ENCODE measurements around the gene NFX1.
A peak's percentile ranks its signal among the peaks of the same experiment; 100 is the strongest.
"Not testable (repeated sequence)": the region's sequence is repeated elsewhere in the genome, so short reads cannot be mapped to it uniquely, and the experiment has no call there.

Gene NFX1

DNA sequence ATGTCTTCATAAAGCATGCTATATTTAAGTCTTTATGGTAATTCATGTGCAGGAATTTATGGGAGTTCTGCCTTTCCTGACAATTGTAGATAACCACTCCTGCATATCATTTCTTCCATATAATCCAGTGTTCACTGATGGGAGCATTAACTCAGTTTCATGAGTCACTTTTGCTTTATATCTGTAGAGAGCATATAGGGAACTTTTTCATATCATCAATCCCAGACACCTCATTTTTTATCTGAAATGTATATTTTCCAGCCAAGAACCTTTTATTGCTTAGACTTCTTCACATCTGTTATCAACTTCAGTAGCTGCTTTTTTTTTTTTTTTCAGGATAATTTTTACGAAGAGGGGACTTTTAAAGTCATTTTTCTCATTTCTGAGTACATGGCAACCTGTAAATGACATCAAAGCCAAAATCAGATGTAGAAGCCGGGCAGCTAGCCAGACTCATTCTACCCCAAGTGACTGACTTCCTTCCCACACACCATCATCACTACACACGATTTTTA, 41.1 kb downstream of the NFX1 start:
- H3K36me3 Mint-ChIP-seq (ENCODE audit: insufficient read depth): peaks cover 63% of the 10 kb centered on the region
- no peaks in the 10 kb centered on the region for H3K9me3 Mint-ChIP-seq
- H3K4me3 Mint-ChIP-seq: no peak overlapping the region
- no peak for ATAC-seq (replicated peaks)
- H3K27ac Mint-ChIP-seq: peak overlapping the region in 1 of 2 donors; percentile 6
- no peak for DNase-seq
- no peaks in the 10 kb centered on the region for H3K4me1 Mint-ChIP-seq (ENCODE audit: low read depth in 2 of 2)
- no peaks in the 10 kb centered on the region for H3K27me3 Mint-ChIP-seq

DNA sequence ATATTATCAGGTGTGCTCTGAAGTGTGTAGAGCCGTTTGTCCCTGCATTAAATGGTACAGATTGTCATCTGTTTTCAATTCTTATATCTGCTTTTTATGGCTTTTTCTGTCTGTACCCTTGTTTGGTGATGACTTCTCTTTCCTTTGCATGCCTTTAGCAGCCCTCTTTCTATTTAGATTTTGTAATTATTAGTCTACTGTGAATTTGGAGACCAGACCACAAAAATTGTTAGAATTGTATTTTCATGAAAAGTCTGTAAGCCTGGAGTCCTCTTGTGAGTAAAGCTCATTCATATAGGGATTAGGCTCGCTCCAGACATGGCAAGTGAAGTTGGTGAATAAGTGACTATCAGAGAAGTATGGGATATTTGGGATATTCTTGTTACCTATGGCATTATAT, 41.7 kb downstream of the NFX1 start:
- H3K36me3 Mint-ChIP-seq (ENCODE audit: insufficient read depth): peaks cover 63% of the 10 kb centered on the region
- H3K4me1 Mint-ChIP-seq (ENCODE audit: low read depth in 2 of 2): no peaks in the 10 kb centered on the region
- no peaks in the 10 kb centered on the region for H3K27me3 Mint-ChIP-seq
- peak overlapping the region in 1 of 2 donors; percentile 6 for H3K27ac Mint-ChIP-seq
- no peak overlapping the region for H3K4me3 Mint-ChIP-seq
- DNase-seq (no peak), ATAC-seq (replicated peaks) (no peak)
- H3K9me3 Mint-ChIP-seq: no peaks in the 10 kb centered on the region

- not testable (repeated sequence) for H3K27ac Mint-ChIP-seq; H3K27me3 Mint-ChIP-seq; H3K4me1 Mint-ChIP-seq (ENCODE audit: low read depth in 2 of 2); H3K4me3 Mint-ChIP-seq; ATAC-seq (replicated peaks); H3K9me3 Mint-ChIP-seq; DNase-seq
- peaks cover 62% of the 10 kb centered on the region for H3K36me3 Mint-ChIP-seq (ENCODE audit: insufficient read depth)
Observed at GRCh38 chr9:33332956-33333355, 42.6 kb downstream of the NFX1 start.

DNA sequence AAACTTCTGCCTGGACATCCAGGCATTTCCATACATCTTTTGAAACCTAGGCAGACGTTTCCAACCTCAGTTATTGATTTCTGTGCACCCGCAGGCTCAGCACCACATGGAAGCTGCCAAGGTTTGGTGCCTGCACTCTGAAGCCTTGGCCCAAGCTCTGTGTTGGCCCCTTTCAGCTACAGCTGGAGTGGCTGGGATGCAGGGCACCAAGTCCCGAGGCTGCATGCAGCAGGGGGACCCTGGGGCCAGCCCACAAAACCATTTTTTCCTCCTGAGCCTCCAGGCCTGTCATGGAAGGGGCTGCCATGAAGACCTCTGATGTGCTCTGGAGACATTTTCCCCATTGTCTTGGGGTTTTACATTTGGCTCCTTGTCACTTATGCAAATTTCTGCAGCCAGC, 49.9 kb downstream of the NFX1 start:
- peak overlapping the region; percentile 14 to 49 for H3K4me3 Mint-ChIP-seq
- DNase-seq (no peak), ATAC-seq (replicated peaks) (no peak)
- H3K4me1 Mint-ChIP-seq (ENCODE audit: low read depth in 2 of 2): peaks cover 15 to 17% of the 10 kb centered on the region in 2 donors
- no peaks in the 10 kb centered on the region for H3K27me3 Mint-ChIP-seq
- H3K27ac Mint-ChIP-seq: peak overlapping the region; percentile 57 to 61
- peaks cover 77% of the 10 kb centered on the region for H3K36me3 Mint-ChIP-seq (ENCODE audit: insufficient read depth)
- H3K9me3 Mint-ChIP-seq: peaks cover 0 to 2% of the 10 kb centered on the region in 2 donors

DNA sequence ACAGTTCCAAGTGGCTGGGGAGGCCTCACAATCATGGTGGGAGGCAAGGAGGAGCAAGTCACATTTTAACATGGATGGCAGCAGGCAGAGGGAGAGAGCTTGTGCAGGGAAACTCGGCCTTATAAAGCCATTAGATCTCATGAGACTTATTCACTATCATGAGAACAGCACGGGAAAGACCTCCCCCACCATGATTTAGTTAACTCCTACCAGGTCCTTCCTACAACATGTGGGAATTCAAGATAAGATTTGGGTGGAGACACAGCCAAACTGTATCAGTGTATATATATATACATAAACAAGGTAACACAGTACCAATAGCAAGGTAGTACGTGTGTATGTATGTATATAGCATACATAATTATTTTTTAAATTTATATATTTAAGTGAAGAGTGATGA, 50.9 kb downstream of the NFX1 start:
- DNase-seq (no peak), ATAC-seq (replicated peaks) (no peak)
- Mint-ChIP-seq H3K4me1 (ENCODE audit: low read depth in 2 of 2) (peaks cover 15 to 17% of the 10 kb centered on the region in 2 donors), H3K9me3 (peaks cover 0 to 2% of the 10 kb centered on the region in 2 donors), H3K36me3 (ENCODE audit: insufficient read depth) (peaks cover 81% of the 10 kb centered on the region), H3K4me3 (no peak overlapping the region), H3K27ac (peak overlapping the region in 1 of 2 donors; percentile 57), H3K27me3 (no peaks in the 10 kb centered on the region)

DNA sequence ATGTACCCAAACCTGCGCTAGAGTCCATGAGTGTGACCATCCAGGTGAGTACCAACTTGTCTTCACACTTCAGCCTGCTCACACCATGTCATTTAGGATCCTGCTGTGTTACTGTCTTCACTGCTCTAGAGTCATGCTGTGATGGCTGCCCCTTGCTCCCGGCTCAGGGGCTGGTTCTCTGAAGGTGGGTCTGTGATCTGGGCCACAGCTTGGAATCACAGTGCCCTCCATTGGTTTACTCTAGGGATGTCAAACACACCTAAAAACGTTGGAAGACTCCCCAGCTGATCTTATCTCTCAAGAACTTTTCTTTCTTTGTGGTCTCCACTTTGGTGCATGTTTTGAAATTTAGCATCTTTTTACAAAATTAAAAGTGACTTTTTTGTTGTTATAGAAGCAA, 53.8 kb downstream of the NFX1 start:
- H3K27me3 Mint-ChIP-seq: no peaks in the 10 kb centered on the region
- peaks cover 84% of the 10 kb centered on the region for H3K36me3 Mint-ChIP-seq (ENCODE audit: insufficient read depth)
- no peak for ATAC-seq (replicated peaks)
- no peak overlapping the region for H3K4me3 Mint-ChIP-seq
- no peaks in the 10 kb centered on the region for H3K9me3 Mint-ChIP-seq
- no peak for DNase-seq
- H3K4me1 Mint-ChIP-seq (ENCODE audit: low read depth in 2 of 2): peaks cover 11 to 15% of the 10 kb centered on the region in 2 donors
- H3K27ac Mint-ChIP-seq: no peak overlapping the region

- Mint-ChIP-seq H3K27me3 (no peaks in the 10 kb centered on the region), H3K4me1 (ENCODE audit: low read depth in 2 of 2) (no peaks in the 10 kb centered on the region), H3K27ac (peak overlapping the region in 1 of 2 donors; percentile 67), H3K36me3 (ENCODE audit: insufficient read depth) (peaks cover 63% of the 10 kb centered on the region), H3K4me3 (no peak overlapping the region), H3K9me3 (no peaks in the 10 kb centered on the region)
- DNase-seq (no peak), ATAC-seq (replicated peaks) (no peak)
Observed at GRCh38 chr9:33346564-33346963, 56.2 kb downstream of the NFX1 start.

GRCh38 chr9:33348998-33349397, 58.7 kb downstream of the NFX1 start:
- no peak for DNase-seq
- Mint-ChIP-seq H3K4me1 (ENCODE audit: low read depth in 2 of 2) (no peaks in the 10 kb centered on the region), H3K9me3 (no peaks in the 10 kb centered on the region), H3K27me3 (no peaks in the 10 kb centered on the region), H3K27ac (no peak overlapping the region), H3K36me3 (ENCODE audit: insufficient read depth) (peaks cover 48% of the 10 kb centered on the region), H3K4me3 (no peak overlapping the region)
- ATAC-seq (replicated peaks): no peak

GRCh38 chr9:33349743-33350142, 59.4 kb downstream of the NFX1 start:
- no peak for DNase-seq
- peaks cover 40% of the 10 kb centered on the region for H3K36me3 Mint-ChIP-seq (ENCODE audit: insufficient read depth)
- no peaks in the 10 kb centered on the region for H3K9me3 Mint-ChIP-seq
- no peak overlapping the region for H3K4me3 Mint-ChIP-seq
- peaks cover 0 to 4% of the 10 kb centered on the region in 2 donors for H3K4me1 Mint-ChIP-seq (ENCODE audit: low read depth in 2 of 2)
- H3K27me3 Mint-ChIP-seq: no peaks in the 10 kb centered on the region
- ATAC-seq (replicated peaks): no peak
- H3K27ac Mint-ChIP-seq: no peak overlapping the region

- ATAC-seq (replicated peaks) (no peak), DNase-seq (no peak)
- H3K36me3 Mint-ChIP-seq (ENCODE audit: insufficient read depth): peaks cover 35% of the 10 kb centered on the region
- no peak overlapping the region for H3K4me3 Mint-ChIP-seq
- peak overlapping the region in 1 of 2 donors; percentile 49 for H3K27ac Mint-ChIP-seq
- H3K27me3 Mint-ChIP-seq: no peaks in the 10 kb centered on the region
- H3K9me3 Mint-ChIP-seq: no peaks in the 10 kb centered on the region
- peaks cover 0 to 4% of the 10 kb centered on the region in 2 donors for H3K4me1 Mint-ChIP-seq (ENCODE audit: low read depth in 2 of 2)
Observed at GRCh38 chr9:33350310-33350709, 60.0 kb downstream of the NFX1 start.

DNA sequence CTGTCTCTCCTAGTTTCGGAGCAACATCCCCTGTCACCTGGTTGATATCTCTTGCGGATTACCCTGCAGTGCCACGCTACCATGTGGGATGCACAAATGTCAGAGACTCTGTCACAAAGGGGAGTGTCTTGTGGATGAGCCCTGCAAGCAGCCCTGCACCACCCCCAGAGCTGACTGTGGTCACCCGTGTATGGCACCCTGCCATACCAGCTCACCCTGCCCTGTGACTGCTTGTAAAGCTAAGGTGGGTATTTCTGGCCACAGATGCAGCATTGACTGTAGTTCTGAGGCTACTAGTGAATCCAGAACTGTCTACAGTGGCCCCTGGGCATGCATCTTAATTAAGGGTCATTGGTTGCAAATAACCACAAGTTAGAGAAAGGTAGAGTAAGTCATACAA, 61.2 kb downstream of the NFX1 start:
- Mint-ChIP-seq H3K36me3 (ENCODE audit: insufficient read depth) (peaks cover 34% of the 10 kb centered on the region), H3K9me3 (no peaks in the 10 kb centered on the region), H3K4me1 (ENCODE audit: low read depth in 2 of 2) (peaks cover 0 to 4% of the 10 kb centered on the region in 2 donors), H3K27me3 (no peaks in the 10 kb centered on the region), H3K4me3 (no peak overlapping the region), H3K27ac (peak overlapping the region in 1 of 2 donors; percentile 39)
- DNase-seq: no peak
- ATAC-seq (replicated peaks): no peak

DNA sequence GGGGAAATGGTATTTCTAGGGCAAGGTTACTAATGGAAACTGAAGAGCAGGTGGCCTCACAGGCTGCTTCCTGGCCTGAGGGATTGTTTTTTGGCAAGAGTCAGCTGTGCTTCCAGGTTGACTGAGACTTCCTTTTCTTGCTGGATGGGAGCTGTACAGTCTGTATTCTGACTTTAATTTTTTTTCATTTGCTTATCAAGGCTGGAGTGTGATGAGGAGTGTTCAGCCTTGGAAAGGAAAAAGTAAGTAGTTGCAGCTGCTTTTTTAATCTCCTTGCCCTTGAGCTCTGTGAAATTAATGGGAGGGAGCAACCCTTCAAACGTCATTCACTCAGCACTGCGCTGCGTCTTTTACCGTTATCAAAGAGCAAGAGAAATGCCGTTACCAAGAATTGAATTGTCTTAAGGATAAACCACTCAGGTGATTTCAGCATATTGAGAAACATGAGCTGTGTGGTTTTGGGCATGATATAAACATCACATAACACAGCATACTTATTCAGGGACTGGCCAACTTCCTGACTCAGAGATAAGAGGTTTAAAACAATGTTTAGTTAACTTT, 64.4 kb downstream of the NFX1 start:
- H3K9me3 Mint-ChIP-seq: no peaks in the 10 kb centered on the region
- DNase-seq (no peak), ATAC-seq (replicated peaks) (no peak)
- H3K4me1 Mint-ChIP-seq (ENCODE audit: low read depth in 2 of 2): peaks cover 0 to 4% of the 10 kb centered on the region in 2 donors
- H3K27me3 Mint-ChIP-seq: no peaks in the 10 kb centered on the region
- peak overlapping the region in 1 of 2 donors; percentile 85 for H3K27ac Mint-ChIP-seq
- H3K4me3 Mint-ChIP-seq: no peak overlapping the region
- peaks cover 24% of the 10 kb centered on the region for H3K36me3 Mint-ChIP-seq (ENCODE audit: insufficient read depth)

- ATAC-seq (replicated peaks) (no peak), DNase-seq (no peak)
- no peak overlapping the region for H3K27ac Mint-ChIP-seq
- peaks cover 24% of the 10 kb centered on the region for H3K36me3 Mint-ChIP-seq (ENCODE audit: insufficient read depth)
- no peaks in the 10 kb centered on the region for H3K27me3 Mint-ChIP-seq
- H3K4me1 Mint-ChIP-seq (ENCODE audit: low read depth in 2 of 2): peaks cover 0 to 4% of the 10 kb centered on the region in 2 donors
- H3K4me3 Mint-ChIP-seq: no peak overlapping the region
- H3K9me3 Mint-ChIP-seq: no peaks in the 10 kb centered on the region
Observed at GRCh38 chr9:33355933-33356332, 65.6 kb downstream of the NFX1 start.

- H3K27me3 Mint-ChIP-seq; H3K4me1 Mint-ChIP-seq (ENCODE audit: low read depth in 2 of 2); H3K27ac Mint-ChIP-seq; DNase-seq; H3K9me3 Mint-ChIP-seq; H3K4me3 Mint-ChIP-seq; ATAC-seq (replicated peaks): not testable (repeated sequence)
- H3K36me3 Mint-ChIP-seq (ENCODE audit: insufficient read depth): peaks cover 26% of the 10 kb centered on the region
Observed at GRCh38 chr9:33358641-33359040, 68.3 kb downstream of the NFX1 start.

Measured in effector memory CD8-positive, alpha-beta T cell (primary cell).